GM13976 (cell line): ENCODE measurements around the gene SPATS2L.

Experiments
- DNase-seq: peaks from one replicate; pipeline ENCODE4 v3.0.0; 2012; ENCODE audit warnings: low spot score
- CTCF ChIP-seq: IDR thresholded peaks from 2 replicates; pipeline ENCODE4 v1.5.1; 2012; ENCODE audit warnings: borderline replicate concordance, mild to moderate bottlenecking; ENCODE audit not compliant: insufficient read depth; ENCODE audit errors: extremely low read depth, missing control alignments, control extremely low read depth
- in situ Hi-C: fragments of 300-500 bp; cut with MboI; formaldehyde crosslinking; loops from one replicate; pipeline ENCODE4 v1.12.0; 2022; ENCODE audit warnings: low sequenced_read_pairs, mixed read lengths, inconsistent platforms; ENCODE audit not compliant: unreplicated experiment

Gene SPATS2L

GRCh38 chr2:200498402-200499162 is 192.1 kb downstream of the SPATS2L start:
- no peak for TF ChIP-seq CTCF
- in situ Hi-C loops, result no loop called here
- no peak for DNase-seq

GRCh38 chr2:200502196-200502595 is 195.7 kb downstream of the SPATS2L start:
- DNase-seq, result no peak
- in situ Hi-C loops, result no loop called here
- no peak for TF ChIP-seq CTCF

GRCh38 chr2:200506679-200507078 is 200.2 kb downstream of the SPATS2L start:
- no peak for TF ChIP-seq CTCF
- no peak for DNase-seq
- in situ Hi-C loops, result no loop called here

GRCh38 chr2:200507179-200507578 is 200.7 kb downstream of the SPATS2L start:
- in situ Hi-C loops, result no loop called here

GRCh38 chr2:200509235-200509611 is 202.7 kb downstream of the SPATS2L start:
- no peak for TF ChIP-seq CTCF
- peak; percentile 34 for DNase-seq
- in situ Hi-C loops, result no loop called here

More at GRCh38 chr2:200507179-200507578, 200.7 kb downstream of the SPATS2L start:
- DNase-seq, result no peak
- TF ChIP-seq CTCF, result no peak

GRCh38 chr2:200509612-200510433 is 203.3 kb downstream of the SPATS2L start, which contains the start of gene KCTD18:
Gene KCTD18 (minus strand): TSS chr2:200510068. CDS start chr2:200507016, 3,052 bp downstream.
- in situ Hi-C loops, result no loop called here
- TF ChIP-seq CTCF, result peak; percentile 98
- DNase-seq, result peak; percentile 98
